ENCODE results near the gene SH3RF3. TPM values are rescaled to one million over a fixed set of nuclear protein-coding genes. Genes with fewer than 3 reads are reported as not detected.

Gene SH3RF3
- total and polyA plus RNA-seq, 12 donors, result 0.72 to 19.1 (median 12.2) TPM

- no peaks in the 10 kb centered on the region for H3K9me3 ChIP-seq (replicated peaks in 1 of 3)
- no peaks in the 10 kb centered on the region for H3K27me3 ChIP-seq
- intact Hi-C loops (cut with DNase I), result no loop called here
- H3K27ac ChIP-seq, result no peak overlapping the region
- DNase-seq, result peak in 3 of 7 donors; percentile 11 to 34 (median 15)
- no peak for TF ChIP-seq POLR2A (IDR thresholded peaks at IDR 0.05)
- H3K36me3 ChIP-seq (replicated peaks in 1 of 2), result peaks cover 0 to 7% of the 10 kb centered on the region in 2 donors
- no peaks in the 10 kb centered on the region for H3K4me1 ChIP-seq (replicated peaks in 1 of 2)
- no peak overlapping the region for H3K4me3 ChIP-seq
- 76 to 100% (median 93%) methylated on average over 7 to 10 of the region's 10 CpGs for WGBS, 4 donors
These were observed 245.0 kb downstream of the SH3RF3 start for GRCh38 chr2:109373791-109374547.

- Histone ChIP-seq H3K36me3 (replicated peaks in 1 of 2) (peaks cover 0 to 7% of the 10 kb centered on the region in 2 donors), H3K4me1 (replicated peaks in 1 of 2) (no peaks in the 10 kb centered on the region), H3K27ac (no peak overlapping the region), H3K4me3 (no peak overlapping the region), H3K9me3 (replicated peaks in 1 of 3) (no peaks in the 10 kb centered on the region), H3K27me3 (no peaks in the 10 kb centered on the region)
- TF ChIP-seq CTCF (IDR thresholded peaks at IDR 0.05), result no peak
- TF ChIP-seq POLR2A (IDR thresholded peaks at IDR 0.05), result no peak
- DNase-seq, result peak in 5 of 7 donors; percentile 16 to 52 (median 48)
- intact Hi-C loops (cut with DNase I), result no loop called here
- WGBS, 4 donors, result 78 to 89% (median 84%) methylated on average over 13 to 16 of the region's 16 CpGs
These were observed 245.6 kb downstream of the SH3RF3 start for GRCh38 chr2:109374548-109375130.

- TF ChIP-seq CTCF (IDR thresholded peaks at IDR 0.05), result no peak
- no peak for TF ChIP-seq POLR2A (IDR thresholded peaks at IDR 0.05)
- WGBS, 4 donors, result 90 to 97% (median 94%) methylated on average over 10 to 12 of the region's 12 CpGs
- Histone ChIP-seq H3K27me3 (no peaks in the 10 kb centered on the region), H3K27ac (no peak overlapping the region), H3K4me3 (no peak overlapping the region), H3K4me1 (replicated peaks in 1 of 2) (no peaks in the 10 kb centered on the region), H3K9me3 (replicated peaks in 1 of 3) (no peaks in the 10 kb centered on the region), H3K36me3 (replicated peaks in 1 of 2) (peaks cover 0 to 7% of the 10 kb centered on the region in 2 donors)
- intact Hi-C loops (cut with DNase I), result no loop called here
- peak in 3 of 7 donors; percentile 8 to 49 (median 16) for DNase-seq
These were observed 246.1 kb downstream of the SH3RF3 start for GRCh38 chr2:109375131-109375561.

- intact Hi-C loops (cut with DNase I), result no loop called here
- H3K9me3 ChIP-seq (replicated peaks in 1 of 3), result no peaks in the 10 kb centered on the region
- peaks cover 0 to 7% of the 10 kb centered on the region in 2 donors for H3K36me3 ChIP-seq (replicated peaks in 1 of 2)
- H3K27ac ChIP-seq, result no peak overlapping the region
- peak in 1 of 7 donors; percentile 13 for DNase-seq
- TF ChIP-seq POLR2A (IDR thresholded peaks at IDR 0.05), result no peak
- TF ChIP-seq CTCF (IDR thresholded peaks at IDR 0.05), result no peak
- WGBS, 4 donors, result 90 to 100% (median 96%) methylated on average over 2 to 7 of the region's 7 CpGs
- no peaks in the 10 kb centered on the region for H3K4me1 ChIP-seq (replicated peaks in 1 of 2)
- H3K27me3 ChIP-seq, result no peaks in the 10 kb centered on the region
- H3K4me3 ChIP-seq, result no peak overlapping the region
These were observed 246.7 kb downstream of the SH3RF3 start for GRCh38 chr2:109375656-109376055.

All from adrenal gland (tissue), 12 donors.